ENCODE data around the gene KCNQ5.

The KCNQ5 gene

GRCh38 chr6:72911463-72912155 lies 289.7 kb downstream of the KCNQ5 start:
- no peak overlapping the region for H2BK12ac ChIP-seq (ENCODE audit: low read length)
- no peaks in the 10 kb centered on the region for H3K27me3 ChIP-seq (ENCODE audit: control insufficient read depth in 3 of 3, insufficient read depth in 3 of 3, low read depth in 1 of 3, low read length in 3 of 3)
- no peak overlapping the region for H3K18ac ChIP-seq (ENCODE audit: low read length)
- H3K36me3 ChIP-seq (replicated peaks in 1 of 2; ENCODE audit: control insufficient read depth in 2 of 2, insufficient read depth in 2 of 2, low read length in 2 of 2) = no peaks in the 10 kb centered on the region
- no peak overlapping the region for H3K4ac ChIP-seq (ENCODE audit: low read length)
- no peak overlapping the region for H2BK120ac ChIP-seq (ENCODE audit: low read depth, low read length)
- no peak overlapping the region for H2BK15ac ChIP-seq (ENCODE audit: low read length)
- no peak overlapping the region for H4K8ac ChIP-seq (ENCODE audit: low read depth, low read length)
- no peak overlapping the region for H3K4me3 ChIP-seq (ENCODE audit: low read length in 2 of 2)
- H2AFZ ChIP-seq (ENCODE audit: low read length) = no peak overlapping the region
- H3K9me3 ChIP-seq (replicated peaks in 1 of 2; ENCODE audit: control insufficient read depth in 2 of 2, insufficient read depth in 1 of 2, low read depth in 1 of 2, low read length in 2 of 2) = no peaks in the 10 kb centered on the region
- no peaks in the 10 kb centered on the region for H3K79me1 ChIP-seq (ENCODE audit: low read depth, low read length)
- H3K9ac ChIP-seq (ENCODE audit: low read depth, low read length, poor library complexity) = no peak overlapping the region
- H2AK5ac ChIP-seq (ENCODE audit: low read depth, low read length) = no peak overlapping the region
- no peak for DNase-seq (ENCODE audit: low spot score)
- no peaks in the 10 kb centered on the region for H3K4me1 ChIP-seq (ENCODE audit: control insufficient read depth in 2 of 2, insufficient read depth in 1 of 2, low read depth in 1 of 2, low read length in 2 of 2)
- H3K27ac ChIP-seq (replicated peaks; ENCODE audit: low read length) = no peak overlapping the region
- H3K14ac ChIP-seq (ENCODE audit: low read length) = no peak overlapping the region
- H2BK5ac ChIP-seq (ENCODE audit: low read length) = no peak overlapping the region
- H3K4me2 ChIP-seq (ENCODE audit: insufficient read depth, low read length, poor library complexity, severe bottlenecking) = no peak overlapping the region
- no peak overlapping the region for H4K91ac ChIP-seq (ENCODE audit: low read depth, low read length, poor library complexity)
- WGBS, 2 donors (ENCODE audit: extremely low coverage in 2 of 2, insufficient read length in 2 of 2, insufficient replicate concordance in 1 of 2) = no CpG with 5 or more reads among the region's 2 CpGs
- no peak overlapping the region for H3K23ac ChIP-seq (ENCODE audit: low read depth, low read length, poor library complexity)

GRCh38 chr6:72913797-72914196 lies 291.9 kb downstream of the KCNQ5 start:
- Histone ChIP-seq H3K4me2 (ENCODE audit: insufficient read depth, low read length, poor library complexity, severe bottlenecking) (no peak overlapping the region), H3K4me3 (ENCODE audit: low read length in 2 of 2) (no peak overlapping the region), H3K14ac (ENCODE audit: low read length) (no peak overlapping the region), H3K36me3 (replicated peaks in 1 of 2; ENCODE audit: control insufficient read depth in 2 of 2, insufficient read depth in 2 of 2, low read length in 2 of 2) (no peaks in the 10 kb centered on the region), H3K4ac (ENCODE audit: low read length) (no peak overlapping the region), H3K27ac (replicated peaks; ENCODE audit: low read length) (no peak overlapping the region), H3K79me1 (ENCODE audit: low read depth, low read length) (no peaks in the 10 kb centered on the region), H4K8ac (ENCODE audit: low read depth, low read length) (no peak overlapping the region), H4K91ac (ENCODE audit: low read depth, low read length, poor library complexity) (no peak overlapping the region), H2BK12ac (ENCODE audit: low read length) (no peak overlapping the region), H2BK120ac (ENCODE audit: low read depth, low read length) (no peak overlapping the region), H3K23ac (ENCODE audit: low read depth, low read length, poor library complexity) (no peak overlapping the region), H3K9ac (ENCODE audit: low read depth, low read length, poor library complexity) (no peak overlapping the region), H3K18ac (ENCODE audit: low read length) (no peak overlapping the region), H2BK5ac (ENCODE audit: low read length) (no peak overlapping the region), H2AFZ (ENCODE audit: low read length) (no peak overlapping the region), H2BK15ac (ENCODE audit: low read length) (no peak overlapping the region), H3K27me3 (ENCODE audit: control insufficient read depth in 3 of 3, insufficient read depth in 3 of 3, low read depth in 1 of 3, low read length in 3 of 3) (no peaks in the 10 kb centered on the region), H3K4me1 (ENCODE audit: control insufficient read depth in 2 of 2, insufficient read depth in 1 of 2, low read depth in 1 of 2, low read length in 2 of 2) (no peaks in the 10 kb centered on the region), H2AK5ac (ENCODE audit: low read depth, low read length) (no peak overlapping the region), H3K9me3 (replicated peaks in 1 of 2; ENCODE audit: control insufficient read depth in 2 of 2, insufficient read depth in 1 of 2, low read depth in 1 of 2, low read length in 2 of 2) (no peaks in the 10 kb centered on the region)
- no peak for DNase-seq (ENCODE audit: low spot score)
- WGBS, 2 donors (ENCODE audit: extremely low coverage in 2 of 2, insufficient read length in 2 of 2, insufficient replicate concordance in 1 of 2) = no CpG with 5 or more reads among the region's 1 CpG

DNA sequence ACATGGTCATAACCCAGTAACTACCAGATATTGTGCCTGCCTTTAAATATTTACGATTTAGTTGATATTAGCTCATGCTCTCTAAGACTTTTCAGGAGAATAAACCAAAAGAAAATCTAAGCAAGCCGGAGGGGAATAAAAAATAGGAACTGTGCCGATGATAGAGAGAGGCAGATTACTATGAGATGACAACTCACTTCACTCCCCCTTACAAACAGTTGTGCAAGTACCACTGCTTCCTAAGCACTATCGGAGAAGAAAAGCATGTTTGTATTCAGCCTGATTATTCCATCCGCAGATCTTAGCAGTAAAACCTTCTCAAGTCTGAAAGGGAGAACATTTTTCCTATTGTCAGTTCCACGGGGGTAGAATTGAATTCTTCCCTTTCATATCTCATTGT lies 294.4 kb downstream of the KCNQ5 start:
- no peak overlapping the region for H3K27ac ChIP-seq (replicated peaks; ENCODE audit: low read length)
- no peak overlapping the region for H2BK5ac ChIP-seq (ENCODE audit: low read length)
- H2BK120ac ChIP-seq (ENCODE audit: low read depth, low read length) = no peak overlapping the region
- no peaks in the 10 kb centered on the region for H3K27me3 ChIP-seq (ENCODE audit: control insufficient read depth in 3 of 3, insufficient read depth in 3 of 3, low read depth in 1 of 3, low read length in 3 of 3)
- H3K9me3 ChIP-seq (replicated peaks in 1 of 2; ENCODE audit: control insufficient read depth in 2 of 2, insufficient read depth in 1 of 2, low read depth in 1 of 2, low read length in 2 of 2) = no peaks in the 10 kb centered on the region
- H2BK15ac ChIP-seq (ENCODE audit: low read length) = no peak overlapping the region
- H3K79me1 ChIP-seq (ENCODE audit: low read depth, low read length) = no peaks in the 10 kb centered on the region
- H3K9ac ChIP-seq (ENCODE audit: low read depth, low read length, poor library complexity) = no peak overlapping the region
- H2BK12ac ChIP-seq (ENCODE audit: low read length) = no peak overlapping the region
- no peak for DNase-seq (ENCODE audit: low spot score)
- no peak overlapping the region for H3K14ac ChIP-seq (ENCODE audit: low read length)
- H4K91ac ChIP-seq (ENCODE audit: low read depth, low read length, poor library complexity) = no peak overlapping the region
- H3K4me2 ChIP-seq (ENCODE audit: insufficient read depth, low read length, poor library complexity, severe bottlenecking) = no peak overlapping the region
- H3K4me3 ChIP-seq (ENCODE audit: low read length in 2 of 2) = no peak overlapping the region
- no peak overlapping the region for H3K23ac ChIP-seq (ENCODE audit: low read depth, low read length, poor library complexity)
- H2AK5ac ChIP-seq (ENCODE audit: low read depth, low read length) = no peak overlapping the region
- no peak overlapping the region for H3K18ac ChIP-seq (ENCODE audit: low read length)
- no peak overlapping the region for H2AFZ ChIP-seq (ENCODE audit: low read length)
- H3K4ac ChIP-seq (ENCODE audit: low read length) = no peak overlapping the region
- H4K8ac ChIP-seq (ENCODE audit: low read depth, low read length) = no peak overlapping the region
- H3K36me3 ChIP-seq (replicated peaks in 1 of 2; ENCODE audit: control insufficient read depth in 2 of 2, insufficient read depth in 2 of 2, low read length in 2 of 2) = no peaks in the 10 kb centered on the region
- H3K4me1 ChIP-seq (ENCODE audit: control insufficient read depth in 2 of 2, insufficient read depth in 1 of 2, low read depth in 1 of 2, low read length in 2 of 2) = no peaks in the 10 kb centered on the region
- WGBS, 2 donors (ENCODE audit: extremely low coverage in 2 of 2, insufficient read length in 2 of 2, insufficient replicate concordance in 1 of 2) = no CpG with 5 or more reads among the region's 6 CpGs

- H3K4me1 ChIP-seq (ENCODE audit: control insufficient read depth in 2 of 2, insufficient read depth in 1 of 2, low read depth in 1 of 2, low read length in 2 of 2) = no peaks in the 10 kb centered on the region
- no peaks in the 10 kb centered on the region for H3K36me3 ChIP-seq (replicated peaks in 1 of 2; ENCODE audit: control insufficient read depth in 2 of 2, insufficient read depth in 2 of 2, low read length in 2 of 2)
- no peak for DNase-seq (ENCODE audit: low spot score)
- no peaks in the 10 kb centered on the region for H3K79me1 ChIP-seq (ENCODE audit: low read depth, low read length)
- no CpG with 5 or more reads among the region's 1 CpG for WGBS, 2 donors (ENCODE audit: extremely low coverage in 2 of 2, insufficient read length in 2 of 2, insufficient replicate concordance in 1 of 2)
- H3K4me3 ChIP-seq (ENCODE audit: low read length in 2 of 2) = no peak overlapping the region
- no peak overlapping the region for H4K8ac ChIP-seq (ENCODE audit: low read depth, low read length)
- H3K4me2 ChIP-seq (ENCODE audit: insufficient read depth, low read length, poor library complexity, severe bottlenecking) = no peak overlapping the region
- H3K27me3 ChIP-seq (ENCODE audit: control insufficient read depth in 3 of 3, insufficient read depth in 3 of 3, low read depth in 1 of 3, low read length in 3 of 3) = no peaks in the 10 kb centered on the region
- no peak overlapping the region for H3K23ac ChIP-seq (ENCODE audit: low read depth, low read length, poor library complexity)
- H2AK5ac ChIP-seq (ENCODE audit: low read depth, low read length) = no peak overlapping the region
- H3K9ac ChIP-seq (ENCODE audit: low read depth, low read length, poor library complexity) = no peak overlapping the region
- H2BK15ac ChIP-seq (ENCODE audit: low read length) = no peak overlapping the region
- H3K27ac ChIP-seq (replicated peaks; ENCODE audit: low read length) = no peak overlapping the region
- no peak overlapping the region for H2BK12ac ChIP-seq (ENCODE audit: low read length)
- H2BK120ac ChIP-seq (ENCODE audit: low read depth, low read length) = no peak overlapping the region
- no peak overlapping the region for H3K14ac ChIP-seq (ENCODE audit: low read length)
- no peak overlapping the region for H3K18ac ChIP-seq (ENCODE audit: low read length)
- H3K9me3 ChIP-seq (replicated peaks in 1 of 2; ENCODE audit: control insufficient read depth in 2 of 2, insufficient read depth in 1 of 2, low read depth in 1 of 2, low read length in 2 of 2) = no peaks in the 10 kb centered on the region
- no peak overlapping the region for H4K91ac ChIP-seq (ENCODE audit: low read depth, low read length, poor library complexity)
- no peak overlapping the region for H2BK5ac ChIP-seq (ENCODE audit: low read length)
- no peak overlapping the region for H2AFZ ChIP-seq (ENCODE audit: low read length)
- H3K4ac ChIP-seq (ENCODE audit: low read length) = no peak overlapping the region
Measured at GRCh38 chr6:72916906-72917305, 295.0 kb downstream of the KCNQ5 start.
